GM19099 (cell line): ENCODE results near the gene GRN.

Experiments
- POLR2A ChIP-seq: IDR thresholded peaks from 3 replicates; pipeline ENCODE4 v1.6.1; 2011; ENCODE audit warnings: low read depth; ENCODE audit not compliant: insufficient read length; ENCODE audit errors: extremely low read depth

Gene GRN

DNA sequence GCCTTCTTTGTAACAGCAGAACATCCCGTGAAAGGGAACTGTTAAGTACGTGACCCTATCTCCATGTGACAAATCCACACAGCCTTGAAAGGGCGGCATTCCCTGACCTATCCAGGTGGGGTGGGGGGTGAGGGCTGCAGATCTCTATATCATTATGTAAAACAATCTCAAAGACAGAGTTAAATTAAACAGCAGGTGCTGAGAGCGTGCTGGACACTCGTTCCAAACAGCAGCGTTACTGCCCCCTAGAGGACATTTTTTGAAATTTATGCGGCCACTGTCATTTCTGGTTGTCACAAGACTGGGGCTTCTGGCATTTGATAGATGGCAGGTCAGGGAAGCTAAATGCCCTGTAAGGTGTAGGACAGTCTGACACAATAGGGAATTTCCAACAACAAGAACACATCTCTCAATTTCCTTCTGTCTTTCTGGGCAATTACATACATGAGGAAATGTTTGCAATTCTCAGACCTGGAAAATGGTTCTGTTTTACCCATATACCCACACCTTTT lies 13.8 kb upstream of the GRN start:
- no peak for TF ChIP-seq POLR2A

DNA sequence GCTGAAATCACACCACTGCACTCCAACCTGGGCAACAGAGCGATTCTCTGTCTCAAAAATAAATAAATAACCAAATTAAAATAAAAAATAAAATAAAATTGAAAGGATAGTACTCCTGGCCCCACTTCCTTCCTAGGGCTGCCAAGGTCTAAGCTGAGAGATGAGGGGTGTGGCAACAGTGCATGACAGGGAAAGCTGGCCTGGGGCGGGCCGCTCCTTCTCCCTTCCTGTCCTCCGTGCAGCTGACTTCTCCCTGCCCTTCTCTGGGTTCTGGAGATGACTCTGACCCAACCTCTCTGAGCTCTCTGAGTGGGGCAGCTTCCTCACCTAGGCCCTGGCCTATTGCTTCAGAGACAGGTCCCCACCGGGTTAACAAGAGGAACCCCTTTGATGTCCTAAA lies 11.7 kb upstream of the GRN start:
- TF ChIP-seq POLR2A, result no peak

DNA sequence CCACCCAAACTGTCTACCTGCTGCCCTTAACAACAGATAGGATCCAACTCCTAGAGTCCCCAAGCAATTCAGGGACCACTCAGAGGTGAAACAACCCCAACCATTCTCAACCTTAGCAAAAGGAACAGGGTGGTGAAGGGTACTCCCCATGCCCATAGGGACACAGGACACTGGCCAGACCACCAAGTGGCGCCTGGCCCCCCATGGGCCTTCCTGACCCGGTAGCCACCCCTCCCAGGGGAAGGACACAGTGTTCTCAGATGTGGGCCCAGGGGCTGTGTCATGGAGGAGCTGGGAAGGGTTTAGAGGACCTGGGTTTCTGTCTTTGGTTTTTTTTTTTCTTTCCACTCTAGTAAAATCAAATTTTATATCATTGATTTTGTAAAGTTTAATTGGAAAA lies 10.8 kb upstream of the GRN start:
- TF ChIP-seq POLR2A, result no peak

DNA sequence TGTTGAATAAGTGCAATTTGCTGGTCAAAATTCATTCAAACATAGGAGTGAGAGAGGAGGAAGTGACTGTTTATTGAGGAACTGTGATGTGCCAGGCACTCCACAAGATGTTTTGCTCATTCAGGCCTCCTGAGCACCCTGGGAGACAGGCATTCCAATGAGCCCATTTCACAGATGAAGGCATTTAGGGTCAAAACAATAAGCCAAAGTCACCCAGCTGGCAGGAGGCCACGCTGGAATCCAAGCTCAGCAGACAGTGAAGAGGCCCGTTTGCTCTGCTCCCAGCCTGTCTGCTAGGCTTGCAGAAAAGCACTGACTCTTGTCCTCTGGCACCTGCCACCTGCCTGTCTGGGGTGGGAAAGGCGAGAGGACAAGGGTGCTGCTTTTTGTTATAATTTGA lies 10.4 kb upstream of the GRN start:
- no peak for TF ChIP-seq POLR2A

DNA sequence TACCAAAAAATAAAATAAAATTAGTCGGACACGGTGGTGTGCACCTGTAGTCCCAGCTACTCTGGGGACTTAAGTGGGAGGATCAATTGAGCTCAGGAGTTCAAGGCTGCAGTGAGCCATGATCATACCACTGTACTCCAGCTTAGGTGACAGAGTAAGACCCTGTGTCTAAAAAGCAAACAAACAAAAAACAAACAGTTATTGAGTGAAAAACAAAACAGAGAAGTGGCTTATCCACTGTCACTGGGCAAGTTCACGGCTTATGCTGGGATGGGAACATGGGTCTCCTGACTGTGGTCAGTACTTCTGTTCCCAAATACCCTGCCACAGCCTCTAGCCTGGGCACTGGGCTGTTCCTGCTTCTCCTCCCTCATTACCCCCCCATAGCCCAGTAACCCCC lies 9.5 kb upstream of the GRN start:
- TF ChIP-seq POLR2A, result no peak

DNA sequence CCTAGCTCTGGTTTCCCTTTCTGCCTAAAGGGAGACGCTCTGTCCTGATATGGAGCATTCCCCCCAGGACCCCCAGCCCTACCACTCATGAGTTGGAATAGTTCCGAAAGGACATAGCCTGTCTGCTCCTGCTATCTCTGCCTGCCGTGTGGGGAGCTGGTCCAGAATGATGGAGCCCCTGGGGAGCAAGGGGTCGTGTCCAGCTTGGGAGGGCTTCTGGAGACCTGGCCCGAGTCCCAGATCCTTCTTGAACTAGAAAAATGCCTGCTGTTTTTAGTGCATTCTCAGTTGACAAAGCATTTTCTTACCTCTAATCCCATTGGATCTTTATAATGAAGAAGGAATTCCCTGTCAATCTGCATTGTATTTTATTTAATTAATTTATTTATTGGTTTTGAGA lies 9.1 kb upstream of the GRN start:
- no peak for TF ChIP-seq POLR2A

DNA sequence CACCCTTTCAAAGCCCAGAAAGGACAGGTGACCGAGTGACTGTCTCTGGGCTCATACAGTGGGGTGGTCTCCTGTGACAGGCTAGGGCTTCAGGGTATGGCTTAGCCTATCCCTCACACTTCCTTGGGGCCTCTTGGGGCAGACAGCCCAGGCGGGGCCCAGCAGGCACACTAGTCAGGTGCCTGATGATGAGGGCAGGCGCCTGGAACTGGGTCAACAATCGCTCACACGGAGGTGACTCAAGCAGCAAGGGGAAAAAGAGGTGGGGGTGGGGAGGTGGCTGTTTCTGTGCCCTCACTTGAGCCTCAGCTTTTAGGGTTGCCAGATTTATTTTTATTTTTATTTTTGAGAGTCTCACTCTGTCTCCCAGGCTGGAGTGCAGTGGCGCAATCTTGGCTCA lies 6.4 kb upstream of the GRN start:
- TF ChIP-seq POLR2A, result no peak

DNA sequence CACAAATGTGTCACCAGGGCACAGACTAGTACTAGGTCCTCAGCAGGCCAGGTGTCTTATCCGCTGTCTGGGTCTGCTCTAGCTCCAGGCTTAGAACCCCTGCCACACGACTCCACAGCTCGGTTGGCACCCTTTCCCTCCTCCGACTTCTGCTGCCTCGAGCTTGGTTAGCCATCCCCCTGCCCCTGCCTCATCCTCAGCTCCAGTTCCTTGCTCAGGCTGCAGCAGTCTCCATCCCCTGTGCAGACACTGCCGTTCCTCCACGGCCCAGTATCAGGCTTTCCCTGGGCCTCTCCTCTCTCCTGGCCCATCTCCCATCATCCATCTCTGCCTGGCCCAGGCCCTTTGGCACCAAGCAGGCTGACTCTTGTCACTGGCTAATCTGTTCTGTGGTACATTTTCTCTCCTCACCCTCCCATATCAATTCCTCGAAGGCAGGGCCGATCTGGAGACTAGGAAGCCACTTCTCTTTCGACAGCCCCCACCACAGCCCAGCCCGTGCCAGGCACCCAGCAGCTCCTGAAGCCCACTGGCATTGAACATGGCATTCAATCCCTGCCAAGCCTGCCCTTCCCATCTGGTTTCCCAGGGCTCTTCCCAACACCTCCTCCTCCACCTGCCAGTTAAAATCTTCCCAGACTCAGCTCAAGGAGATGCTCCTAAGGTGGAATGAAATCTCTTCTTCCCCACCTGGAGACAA lies 1.4 kb upstream of the GRN start:
- TF ChIP-seq POLR2A, result no peak

DNA sequence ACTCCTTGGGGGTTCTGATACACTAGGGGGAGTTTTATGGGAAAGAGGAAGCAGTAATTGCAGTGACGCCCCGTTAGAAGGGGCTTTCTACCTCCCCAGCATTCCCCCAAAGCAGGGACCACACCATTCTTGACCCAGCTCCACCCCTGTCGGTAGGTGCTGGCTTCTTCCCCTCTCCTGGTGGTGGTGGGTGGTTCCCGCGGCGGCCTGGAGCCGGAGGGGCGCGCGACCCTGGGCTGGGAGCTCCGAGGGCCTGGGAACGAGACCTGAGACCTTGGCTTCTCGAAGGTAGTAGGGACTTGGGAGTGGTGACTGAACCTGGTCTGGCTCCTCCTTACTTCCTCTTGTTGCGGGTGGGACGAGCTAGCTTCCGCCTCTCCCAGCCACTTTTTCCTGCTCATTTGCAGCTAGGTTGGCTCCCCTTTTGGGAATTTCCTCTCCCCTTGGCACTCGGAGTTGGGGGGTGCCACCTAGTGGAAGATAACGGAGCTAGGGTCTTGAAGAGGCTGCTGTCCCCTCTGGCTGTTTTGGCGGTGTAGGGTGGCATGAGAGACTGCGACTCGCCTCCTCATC lies 438 bp downstream of the GRN start:
- no peak for TF ChIP-seq POLR2A

DNA sequence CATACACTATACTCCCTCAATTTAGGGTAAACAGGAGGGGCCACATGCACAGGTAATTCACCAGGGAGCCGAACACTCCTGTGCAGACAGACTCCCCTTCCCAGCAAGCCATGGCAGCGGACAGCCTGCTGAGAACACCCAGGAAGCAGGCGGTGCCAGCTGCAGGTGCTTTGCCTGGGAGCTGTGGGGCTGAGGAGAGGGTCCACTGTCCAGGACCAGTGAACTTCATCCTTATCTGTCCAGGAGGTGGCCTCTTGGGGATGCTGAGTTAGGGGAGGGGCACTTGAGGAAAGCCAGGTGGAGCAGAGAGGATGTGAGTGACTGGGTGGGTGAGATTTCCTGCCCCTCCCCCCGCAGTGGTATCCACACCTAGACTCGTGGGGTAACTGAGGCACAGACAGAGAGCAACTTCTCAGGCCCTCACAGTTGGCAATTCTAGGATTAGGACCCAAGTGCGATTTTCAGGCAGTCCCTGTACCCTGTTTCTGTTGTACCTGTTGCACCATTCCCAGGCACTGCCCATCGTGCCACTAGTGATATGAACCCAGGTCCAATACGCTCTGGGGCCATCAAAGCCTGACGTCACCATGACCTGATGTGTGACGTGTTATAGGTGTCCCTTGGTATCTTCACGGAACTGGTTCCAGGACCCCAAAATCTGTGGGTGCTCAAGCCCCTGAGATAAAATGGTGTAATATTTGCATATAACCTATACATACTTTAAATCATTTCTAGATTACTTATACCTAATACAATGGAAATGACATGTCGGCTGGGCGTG lies 1.2 kb downstream of the GRN start:
- TF ChIP-seq POLR2A, result no peak

DNA sequence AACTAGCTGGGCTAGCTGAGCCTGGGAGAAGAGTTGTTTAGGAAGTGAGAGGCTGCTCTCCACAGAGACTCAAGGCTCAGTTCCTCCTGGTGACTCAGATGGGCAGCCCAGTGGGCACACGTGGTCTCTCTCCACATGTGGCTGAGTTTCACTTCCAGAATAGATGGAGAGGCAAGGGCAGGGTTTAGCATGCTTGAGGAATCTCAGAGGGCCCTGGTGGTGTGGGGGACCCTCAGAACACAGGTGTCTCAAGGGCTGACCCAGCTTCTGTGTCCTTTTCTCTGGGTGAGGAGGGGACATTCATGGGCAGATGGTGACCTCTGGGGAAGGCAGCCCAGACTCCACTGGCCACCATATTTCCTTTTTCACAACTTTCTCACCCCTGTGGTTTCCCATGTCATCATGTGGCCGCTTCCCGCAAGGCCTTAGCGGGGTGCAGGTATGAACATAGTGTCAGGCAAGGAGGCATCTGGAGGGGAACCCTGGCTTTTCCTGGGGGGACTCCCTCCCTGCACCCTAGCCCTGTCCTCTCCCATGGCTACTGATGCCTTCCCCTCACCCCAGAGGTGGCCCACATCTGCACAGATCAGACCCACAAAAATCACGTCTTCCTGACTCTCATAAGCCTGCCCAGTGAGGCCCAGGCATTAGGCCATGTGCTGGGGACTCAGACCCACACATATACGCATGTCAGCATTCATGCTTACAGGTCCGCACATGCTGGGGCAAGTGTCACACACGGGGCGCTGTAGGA lies 3.3 kb downstream of the GRN start:
- peak; percentile 8 for TF ChIP-seq POLR2A

DNA sequence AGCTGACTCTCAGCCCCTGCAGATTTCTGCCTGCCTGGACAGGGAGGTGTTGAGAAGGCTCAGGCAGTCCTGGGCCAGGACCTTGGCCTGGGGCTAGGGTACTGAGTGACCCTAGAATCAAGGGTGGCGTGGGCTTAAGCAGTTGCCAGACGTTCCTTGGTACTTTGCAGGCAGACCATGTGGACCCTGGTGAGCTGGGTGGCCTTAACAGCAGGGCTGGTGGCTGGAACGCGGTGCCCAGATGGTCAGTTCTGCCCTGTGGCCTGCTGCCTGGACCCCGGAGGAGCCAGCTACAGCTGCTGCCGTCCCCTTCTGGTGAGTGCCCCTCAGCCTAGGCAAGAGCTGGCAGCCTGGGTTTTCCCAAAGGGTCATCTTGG lies 3.9 kb downstream of the GRN start:
- no peak for TF ChIP-seq POLR2A

DNA sequence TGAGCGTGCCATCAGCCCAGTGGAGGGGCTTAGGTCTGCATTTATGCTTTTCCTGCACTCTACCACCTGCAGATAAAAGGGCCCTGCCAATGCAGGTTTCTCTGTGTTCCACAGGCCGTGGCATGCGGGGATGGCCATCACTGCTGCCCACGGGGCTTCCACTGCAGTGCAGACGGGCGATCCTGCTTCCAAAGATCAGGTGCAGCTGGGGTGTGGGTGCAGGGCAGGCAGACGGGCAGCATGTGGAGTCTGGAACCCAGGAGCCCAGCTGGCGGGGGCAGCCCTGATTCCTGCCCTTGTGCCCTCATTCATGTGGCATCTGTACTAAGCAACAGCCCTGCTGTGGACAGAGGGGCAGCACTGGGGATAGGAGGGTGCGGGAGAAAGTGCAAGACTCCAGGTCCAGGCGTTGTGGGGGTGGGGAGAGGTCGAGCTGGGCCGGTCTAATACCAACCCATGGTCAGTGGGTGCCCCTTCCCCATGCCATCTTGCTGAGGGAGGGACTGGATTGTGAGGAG lies 4.5 kb downstream of the GRN start:
- TF ChIP-seq POLR2A, result no peak

DNA sequence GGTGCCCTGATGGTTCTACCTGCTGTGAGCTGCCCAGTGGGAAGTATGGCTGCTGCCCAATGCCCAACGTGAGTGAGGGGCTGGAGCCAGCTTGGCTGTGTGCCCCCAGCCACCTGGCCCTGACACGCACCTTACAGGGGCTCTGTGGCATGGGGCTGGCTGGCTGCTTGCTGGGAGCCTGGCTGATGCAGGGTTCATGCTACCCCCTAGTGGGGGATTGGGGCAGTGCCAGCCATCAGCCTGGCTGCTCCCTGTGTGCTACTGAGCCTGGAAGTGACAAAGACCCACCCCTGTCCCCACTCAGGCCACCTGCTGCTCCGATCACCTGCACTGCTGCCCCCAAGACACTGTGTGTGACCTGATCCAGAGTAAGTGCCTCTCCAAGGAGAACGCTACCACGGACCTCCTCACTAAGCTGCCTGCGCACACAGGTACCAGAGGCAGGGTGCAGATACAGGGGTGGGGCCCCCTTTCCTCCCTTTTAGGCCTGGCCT lies 5.7 kb downstream of the GRN start:
- TF ChIP-seq POLR2A, result no peak

DNA sequence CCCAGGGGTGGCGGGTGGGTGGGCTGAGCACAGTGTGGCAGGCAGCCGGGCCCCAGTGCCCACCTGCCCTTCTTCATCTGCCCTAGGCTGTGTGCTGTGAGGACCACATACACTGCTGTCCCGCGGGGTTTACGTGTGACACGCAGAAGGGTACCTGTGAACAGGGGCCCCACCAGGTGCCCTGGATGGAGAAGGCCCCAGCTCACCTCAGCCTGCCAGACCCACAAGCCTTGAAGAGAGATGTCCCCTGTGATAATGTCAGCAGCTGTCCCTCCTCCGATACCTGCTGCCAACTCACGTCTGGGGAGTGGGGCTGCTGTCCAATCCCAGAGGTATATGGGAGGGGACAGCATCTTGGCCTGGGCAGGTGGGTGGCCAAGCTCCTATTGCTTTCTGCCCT lies 6.4 kb downstream of the GRN start:
- no peak for TF ChIP-seq POLR2A
